Measurements from ENCODE around the gene IMPACT.

GRCh38 chr18:24402209-24402785 lies 24.2 kb upstream of the IMPACT start:
- TF ChIP-seq POLR2AphosphoS5 (IDR thresholded peaks at IDR 0.05; ENCODE audit: low read depth, low read length) (no peak), REST (IDR thresholded peaks at IDR 0.05; ENCODE audit: insufficient read depth in 1 of 2, low read depth in 2 of 2, low read length in 2 of 2) (no peak), SIN3A (IDR thresholded peaks at IDR 0.05; ENCODE audit: borderline replicate concordance, insufficient read depth, low read length) (no peak), TAF1 (IDR thresholded peaks at IDR 0.05; ENCODE audit: borderline replicate concordance, insufficient read depth, low read length) (no peak), FOXP2 (optimal IDR thresholded peaks at IDR 0.05; ENCODE audit: borderline replicate concordance, extremely low read depth, extremely low read length, insufficient read depth) (no peak)
